ENCODE measurements around the gene KCNV2.

Gene KCNV2

DNA sequence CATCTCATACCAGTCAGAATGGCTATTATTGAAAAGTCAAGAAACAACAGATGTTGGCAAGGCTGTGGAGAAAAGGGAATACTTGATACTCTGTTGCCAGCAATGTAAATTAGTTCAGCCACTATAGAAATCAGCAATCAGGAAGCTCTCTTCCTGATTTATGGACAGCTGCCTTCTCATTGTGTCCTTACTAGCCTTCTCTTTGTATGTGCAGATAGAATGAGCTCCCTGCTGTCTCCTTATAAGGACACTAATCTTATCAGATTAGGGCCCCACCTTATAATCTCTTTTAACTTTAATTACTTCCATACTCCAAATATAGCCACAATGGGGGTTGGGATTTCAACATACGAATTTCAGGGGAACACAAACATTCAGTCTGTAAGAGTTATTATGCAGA, 38.0 kb downstream of the KCNV2 start:
- TF ChIP-seq OSR1 (CRISPR knock-in tag; IDR thresholded peaks at IDR 0.05) (no peak), ESRRG (CRISPR knock-in tag; IDR thresholded peaks at IDR 0.05) (no peak), GLIS3 (CRISPR knock-in tag; IDR thresholded peaks at IDR 0.05) (no peak), ZC3H10 (CRISPR knock-in tag; IDR thresholded peaks at IDR 0.05) (no peak), TCF4 (CRISPR knock-in tag; IDR thresholded peaks at IDR 0.05; ENCODE audit: borderline replicate concordance) (no peak), ZFP3 (CRISPR knock-in tag; IDR thresholded peaks at IDR 0.05) (no peak), BACH2 (CRISPR knock-in tag; IDR thresholded peaks at IDR 0.05; ENCODE audit: borderline replicate concordance) (no peak), ARNTL (CRISPR knock-in tag; IDR thresholded peaks at IDR 0.05; ENCODE audit: borderline replicate concordance, low read depth) (no peak), TOX (CRISPR knock-in tag; IDR thresholded peaks at IDR 0.05; ENCODE audit: borderline replicate concordance) (no peak), ZNF8 (CRISPR knock-in tag; IDR thresholded peaks at IDR 0.05) (no peak), PPARA (CRISPR knock-in tag; IDR thresholded peaks at IDR 0.05; ENCODE audit: borderline replicate concordance) (no peak), ZFP30 (CRISPR knock-in tag; IDR thresholded peaks at IDR 0.05) (no peak), ZNF70 (CRISPR knock-in tag; IDR thresholded peaks at IDR 0.05) (no peak), ISL1 (CRISPR knock-in tag; IDR thresholded peaks at IDR 0.05) (no peak)
- TF ChIP-seq, protein P1, sequence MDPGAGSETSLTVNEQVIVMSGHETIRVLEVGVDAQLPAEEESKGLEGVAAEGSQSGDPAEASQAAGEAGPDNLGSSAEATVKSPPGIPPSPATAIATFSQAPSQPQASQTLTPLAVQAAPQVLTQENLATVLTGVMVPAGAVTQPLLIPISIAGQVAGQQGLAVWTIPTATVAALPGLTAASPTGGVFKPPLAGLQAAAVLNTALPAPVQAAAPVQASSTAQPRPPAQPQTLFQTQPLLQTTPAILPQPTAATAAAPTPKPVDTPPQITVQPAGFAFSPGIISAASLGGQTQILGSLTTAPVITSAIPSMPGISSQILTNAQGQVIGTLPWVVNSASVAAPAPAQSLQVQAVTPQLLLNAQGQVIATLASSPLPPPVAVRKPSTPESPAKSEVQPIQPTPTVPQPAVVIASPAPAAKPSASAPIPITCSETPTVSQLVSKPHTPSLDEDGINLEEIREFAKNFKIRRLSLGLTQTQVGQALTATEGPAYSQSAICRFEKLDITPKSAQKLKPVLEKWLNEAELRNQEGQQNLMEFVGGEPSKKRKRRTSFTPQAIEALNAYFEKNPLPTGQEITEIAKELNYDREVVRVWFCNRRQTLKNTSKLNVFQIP (CRISPR knock-in tag; IDR thresholded peaks at IDR 0.05; ENCODE audit: borderline replicate concordance, low read depth): no peak
- TF ChIP-seq, protein P2, sequence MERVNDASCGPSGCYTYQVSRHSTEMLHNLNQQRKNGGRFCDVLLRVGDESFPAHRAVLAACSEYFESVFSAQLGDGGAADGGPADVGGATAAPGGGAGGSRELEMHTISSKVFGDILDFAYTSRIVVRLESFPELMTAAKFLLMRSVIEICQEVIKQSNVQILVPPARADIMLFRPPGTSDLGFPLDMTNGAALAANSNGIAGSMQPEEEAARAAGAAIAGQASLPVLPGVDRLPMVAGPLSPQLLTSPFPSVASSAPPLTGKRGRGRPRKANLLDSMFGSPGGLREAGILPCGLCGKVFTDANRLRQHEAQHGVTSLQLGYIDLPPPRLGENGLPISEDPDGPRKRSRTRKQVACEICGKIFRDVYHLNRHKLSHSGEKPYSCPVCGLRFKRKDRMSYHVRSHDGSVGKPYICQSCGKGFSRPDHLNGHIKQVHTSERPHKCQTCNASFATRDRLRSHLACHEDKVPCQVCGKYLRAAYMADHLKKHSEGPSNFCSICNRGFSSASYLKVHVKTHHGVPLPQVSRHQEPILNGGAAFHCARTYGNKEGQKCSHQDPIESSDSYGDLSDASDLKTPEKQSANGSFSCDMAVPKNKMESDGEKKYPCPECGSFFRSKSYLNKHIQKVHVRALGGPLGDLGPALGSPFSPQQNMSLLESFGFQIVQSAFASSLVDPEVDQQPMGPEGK (CRISPR knock-in tag; IDR thresholded peaks at IDR 0.05; ENCODE audit: borderline replicate concordance): no peak
- TF ChIP-seq, protein P3, sequence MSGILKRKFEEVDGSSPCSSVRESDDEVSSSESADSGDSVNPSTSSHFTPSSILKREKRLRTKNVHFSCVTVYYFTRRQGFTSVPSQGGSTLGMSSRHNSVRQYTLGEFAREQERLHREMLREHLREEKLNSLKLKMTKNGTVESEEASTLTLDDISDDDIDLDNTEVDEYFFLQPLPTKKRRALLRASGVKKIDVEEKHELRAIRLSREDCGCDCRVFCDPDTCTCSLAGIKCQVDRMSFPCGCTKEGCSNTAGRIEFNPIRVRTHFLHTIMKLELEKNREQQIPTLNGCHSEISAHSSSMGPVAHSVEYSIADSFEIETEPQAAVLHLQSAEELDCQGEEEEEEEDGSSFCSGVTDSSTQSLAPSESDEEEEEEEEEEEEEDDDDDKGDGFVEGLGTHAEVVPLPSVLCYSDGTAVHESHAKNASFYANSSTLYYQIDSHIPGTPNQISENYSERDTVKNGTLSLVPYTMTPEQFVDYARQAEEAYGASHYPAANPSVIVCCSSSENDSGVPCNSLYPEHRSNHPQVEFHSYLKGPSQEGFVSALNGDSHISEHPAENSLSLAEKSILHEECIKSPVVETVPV (CRISPR knock-in tag; IDR thresholded peaks at IDR 0.05): no peak
- TF ChIP-seq, protein P4, sequence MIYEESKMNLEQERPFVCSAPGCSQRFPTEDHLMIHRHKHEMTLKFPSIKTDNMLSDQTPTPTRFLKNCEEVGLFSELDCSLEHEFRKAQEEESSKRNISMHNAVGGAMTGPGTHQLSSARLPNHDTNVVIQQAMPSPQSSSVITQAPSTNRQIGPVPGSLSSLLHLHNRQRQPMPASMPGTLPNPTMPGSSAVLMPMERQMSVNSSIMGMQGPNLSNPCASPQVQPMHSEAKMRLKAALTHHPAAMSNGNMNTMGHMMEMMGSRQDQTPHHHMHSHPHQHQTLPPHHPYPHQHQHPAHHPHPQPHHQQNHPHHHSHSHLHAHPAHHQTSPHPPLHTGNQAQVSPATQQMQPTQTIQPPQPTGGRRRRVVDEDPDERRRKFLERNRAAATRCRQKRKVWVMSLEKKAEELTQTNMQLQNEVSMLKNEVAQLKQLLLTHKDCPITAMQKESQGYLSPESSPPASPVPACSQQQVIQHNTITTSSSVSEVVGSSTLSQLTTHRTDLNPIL (CRISPR knock-in tag; IDR thresholded peaks at IDR 0.05; ENCODE audit: low read depth): no peak
- TF ChIP-seq, protein P5, sequence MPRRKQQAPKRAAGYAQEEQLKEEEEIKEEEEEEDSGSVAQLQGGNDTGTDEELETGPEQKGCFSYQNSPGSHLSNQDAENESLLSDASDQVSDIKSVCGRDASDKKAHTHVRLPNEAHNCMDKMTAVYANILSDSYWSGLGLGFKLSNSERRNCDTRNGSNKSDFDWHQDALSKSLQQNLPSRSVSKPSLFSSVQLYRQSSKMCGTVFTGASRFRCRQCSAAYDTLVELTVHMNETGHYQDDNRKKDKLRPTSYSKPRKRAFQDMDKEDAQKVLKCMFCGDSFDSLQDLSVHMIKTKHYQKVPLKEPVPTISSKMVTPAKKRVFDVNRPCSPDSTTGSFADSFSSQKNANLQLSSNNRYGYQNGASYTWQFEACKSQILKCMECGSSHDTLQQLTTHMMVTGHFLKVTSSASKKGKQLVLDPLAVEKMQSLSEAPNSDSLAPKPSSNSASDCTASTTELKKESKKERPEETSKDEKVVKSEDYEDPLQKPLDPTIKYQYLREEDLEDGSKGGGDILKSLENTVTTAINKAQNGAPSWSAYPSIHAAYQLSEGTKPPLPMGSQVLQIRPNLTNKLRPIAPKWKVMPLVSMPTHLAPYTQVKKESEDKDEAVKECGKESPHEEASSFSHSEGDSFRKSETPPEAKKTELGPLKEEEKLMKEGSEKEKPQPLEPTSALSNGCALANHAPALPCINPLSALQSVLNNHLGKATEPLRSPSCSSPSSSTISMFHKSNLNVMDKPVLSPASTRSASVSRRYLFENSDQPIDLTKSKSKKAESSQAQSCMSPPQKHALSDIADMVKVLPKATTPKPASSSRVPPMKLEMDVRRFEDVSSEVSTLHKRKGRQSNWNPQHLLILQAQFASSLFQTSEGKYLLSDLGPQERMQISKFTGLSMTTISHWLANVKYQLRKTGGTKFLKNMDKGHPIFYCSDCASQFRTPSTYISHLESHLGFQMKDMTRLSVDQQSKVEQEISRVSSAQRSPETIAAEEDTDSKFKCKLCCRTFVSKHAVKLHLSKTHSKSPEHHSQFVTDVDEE (CRISPR knock-in tag; IDR thresholded peaks at IDR 0.05): no peak
- ATAC-seq: no peak

DNA sequence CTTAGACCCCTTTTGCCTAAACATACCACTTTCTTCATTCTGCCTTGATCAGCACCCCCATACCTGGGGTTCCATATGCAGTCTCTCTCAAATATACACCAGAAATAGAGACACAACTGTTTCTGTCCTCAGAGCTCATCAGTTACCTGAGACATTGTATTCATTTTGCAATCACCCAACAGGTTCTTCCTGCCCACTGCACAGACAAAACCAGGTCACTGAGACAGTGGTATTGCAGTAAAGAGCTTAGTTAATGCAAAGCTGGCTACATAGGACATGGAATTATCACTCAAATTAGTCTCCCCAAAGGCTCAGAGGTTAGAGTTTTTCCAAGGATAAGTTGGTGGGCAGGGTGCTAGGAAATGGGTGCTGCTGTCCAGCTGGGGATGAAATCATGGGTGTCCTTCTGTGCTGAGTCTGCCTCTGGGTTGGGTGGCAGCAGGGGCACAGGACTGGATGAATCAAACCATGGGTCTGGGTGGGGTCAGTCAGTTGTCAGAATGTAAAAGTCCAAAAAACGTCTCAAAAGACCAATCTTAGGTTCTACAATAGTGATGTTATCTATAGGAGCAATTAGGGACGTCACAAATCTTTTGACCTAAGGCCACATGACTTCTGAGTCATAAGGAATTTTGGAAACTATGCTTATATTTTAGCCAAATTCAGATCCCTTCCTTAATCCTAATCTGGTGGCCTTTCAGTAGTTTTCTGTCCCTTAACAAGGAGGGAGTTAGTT, 41.0 kb downstream of the KCNV2 start:
- TF ChIP-seq TCF4 (CRISPR knock-in tag; IDR thresholded peaks at IDR 0.05; ENCODE audit: borderline replicate concordance) (no peak), ZFP30 (CRISPR knock-in tag; IDR thresholded peaks at IDR 0.05) (no peak), ESRRG (CRISPR knock-in tag; IDR thresholded peaks at IDR 0.05) (no peak), BACH2 (CRISPR knock-in tag; IDR thresholded peaks at IDR 0.05; ENCODE audit: borderline replicate concordance) (no peak), ZFP3 (CRISPR knock-in tag; IDR thresholded peaks at IDR 0.05) (no peak)
- ATAC-seq: no peak

DNA sequence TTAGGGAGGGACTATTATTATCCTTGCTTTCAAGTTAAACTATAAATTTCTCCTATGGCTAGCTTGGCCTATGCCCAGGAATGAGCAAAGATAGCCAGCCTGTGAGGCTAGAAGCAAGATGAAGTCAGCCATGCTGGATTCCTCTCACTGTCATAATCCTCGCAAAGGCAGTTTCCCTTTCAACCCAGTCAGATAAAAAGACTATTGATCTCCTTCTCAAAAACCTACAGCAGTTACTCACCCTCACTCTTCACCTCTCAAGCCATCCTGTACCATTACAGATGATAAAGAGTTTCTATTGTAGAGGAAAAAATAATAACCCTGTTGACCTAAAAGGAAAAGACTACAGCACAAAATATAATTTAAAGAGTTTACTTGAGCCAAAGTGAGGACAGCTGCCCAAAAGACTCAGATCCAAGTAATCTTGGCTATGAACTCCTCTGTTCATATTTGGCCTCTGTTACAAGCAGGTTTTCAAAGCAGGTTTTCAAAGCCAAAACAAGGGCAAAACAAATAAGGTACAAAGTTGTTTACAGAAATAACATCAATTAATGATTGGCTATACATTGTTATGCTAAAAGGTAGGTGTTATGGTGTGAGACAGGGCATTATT, 41.7 kb downstream of the KCNV2 start:
- no peak for ATAC-seq
- TF ChIP-seq ESRRG (CRISPR knock-in tag; IDR thresholded peaks at IDR 0.05) (no peak), ARNTL (CRISPR knock-in tag; IDR thresholded peaks at IDR 0.05; ENCODE audit: borderline replicate concordance, low read depth) (no peak), ZFP3 (CRISPR knock-in tag; IDR thresholded peaks at IDR 0.05) (no peak), ZC3H10 (CRISPR knock-in tag; IDR thresholded peaks at IDR 0.05) (no peak), PPARA (CRISPR knock-in tag; IDR thresholded peaks at IDR 0.05; ENCODE audit: borderline replicate concordance) (no peak)
- TF ChIP-seq, protein P5 (CRISPR knock-in tag; IDR thresholded peaks at IDR 0.05): no peak
- TF ChIP-seq, protein P2 (CRISPR knock-in tag; IDR thresholded peaks at IDR 0.05; ENCODE audit: borderline replicate concordance): no peak
